Liver (tissue), 3 donors: ENCODE measurements around the gene OGDHL.

ENCODE experiments used
- CTCF ChIP-seq: fragments of 150-350 bp; IDR thresholded peaks from 2 replicates; pipeline ENCODE4 v1.5.1; 2017; ENCODE audit warnings: improper control_type of control experiment, low read depth, low read length; ENCODE audit not compliant: missing input control
- GABPA ChIP-seq, 2 donors: IDR thresholded peaks in 1 of 2; conservative IDR thresholded peaks in 1 of 2; 2 replicates each; pipeline ENCODE4 v1.6.1; 2016; ENCODE audit warnings: antibody characterized with exemption in 2 of 2, mild to moderate bottlenecking in 1 of 2, moderate library complexity in 1 of 2
- JUND ChIP-seq, 2 donors: IDR thresholded peaks; 2 replicates each; pipeline ENCODE4 v1.6.1; 2016; ENCODE audit warnings: antibody characterized with exemption in 2 of 2
- MAX ChIP-seq: IDR thresholded peaks from 2 replicates; pipeline ENCODE4 v1.6.1; 2016; ENCODE audit warnings: antibody characterized with exemption
- NR2F2 ChIP-seq: IDR thresholded peaks from 2 replicates; pipeline ENCODE4 v1.6.1; 2016; ENCODE audit warnings: antibody characterized with exemption
- RXRA ChIP-seq, 2 donors: IDR thresholded peaks; 2 replicates each; pipeline ENCODE4 v1.6.1; 2017 to 2018; ENCODE audit warnings: antibody characterized with exemption in 2 of 2, mild to moderate bottlenecking in 1 of 2
- TAF1 ChIP-seq: conservative IDR thresholded peaks from 2 replicates; pipeline ENCODE4 v1.6.1; 2016; ENCODE audit warnings: antibody characterized with exemption, mild to moderate bottlenecking
- donor health status: healthy.
- donor health status: healthy.

DNA sequence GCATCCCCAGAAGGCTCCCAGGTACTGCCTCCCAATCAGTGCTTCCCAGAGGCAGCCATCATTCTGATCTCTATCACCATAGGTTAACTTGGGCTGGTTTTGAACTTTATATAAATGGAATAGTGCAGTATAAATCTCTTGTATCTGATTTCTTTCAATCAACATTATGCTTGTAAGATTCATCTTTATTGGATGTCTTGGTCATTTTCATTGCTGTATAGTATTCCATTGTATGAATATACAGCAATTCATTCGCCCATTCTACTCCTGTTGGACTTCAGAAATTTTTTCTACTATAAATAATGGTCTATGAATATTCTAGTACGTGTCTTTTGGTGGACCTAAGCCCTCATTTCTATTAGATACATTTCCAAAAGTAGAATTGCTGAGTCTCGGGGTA lies 16.1 kb upstream of the OGDHL start:
- TF ChIP-seq CTCF (no peak), JUND (IDR thresholded peaks at IDR 0.05) (no peak), RXRA (IDR thresholded peaks at IDR 0.05) (no peak), GABPA (IDR thresholded peaks at IDR 0.05 in 1 of 2, conservative IDR thresholded peaks at IDR 0.05 in 1 of 2) (no peak), NR2F2 (no peak), TAF1 (no peak), MAX (no peak)
